GM18909 (cell line): ENCODE measurements around the gene PRKAR2B.

Source experiments
- ATAC-seq: cut with Tn5 transposase; IDR thresholded peaks from one replicate; pipeline ENCODE4 v1.9.1; 2021; ENCODE audit warnings: mild to moderate bottlenecking; ENCODE audit not compliant: unreplicated experiment, poor library complexity

The PRKAR2B gene

DNA sequence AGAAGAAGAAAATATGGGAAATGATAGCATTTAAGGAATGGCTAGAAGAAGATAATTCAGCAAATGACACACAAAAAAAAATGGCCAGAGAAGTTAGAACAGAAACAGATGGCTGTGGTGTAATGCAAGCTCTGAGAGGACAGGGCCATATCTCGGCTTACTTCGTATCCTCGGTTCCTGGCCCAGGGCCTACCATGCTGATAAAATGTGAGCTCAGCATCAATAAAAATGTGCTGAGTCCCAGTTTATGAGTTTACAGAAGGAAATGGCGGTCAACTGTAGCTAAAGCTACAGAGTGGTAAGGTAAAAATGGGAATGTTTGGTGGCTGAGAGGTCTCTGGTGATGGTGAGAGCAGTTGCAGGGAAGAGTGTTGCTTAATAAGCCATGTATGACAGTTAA lies 165.1 kb downstream of the PRKAR2B start:
- no peak for ATAC-seq

DNA sequence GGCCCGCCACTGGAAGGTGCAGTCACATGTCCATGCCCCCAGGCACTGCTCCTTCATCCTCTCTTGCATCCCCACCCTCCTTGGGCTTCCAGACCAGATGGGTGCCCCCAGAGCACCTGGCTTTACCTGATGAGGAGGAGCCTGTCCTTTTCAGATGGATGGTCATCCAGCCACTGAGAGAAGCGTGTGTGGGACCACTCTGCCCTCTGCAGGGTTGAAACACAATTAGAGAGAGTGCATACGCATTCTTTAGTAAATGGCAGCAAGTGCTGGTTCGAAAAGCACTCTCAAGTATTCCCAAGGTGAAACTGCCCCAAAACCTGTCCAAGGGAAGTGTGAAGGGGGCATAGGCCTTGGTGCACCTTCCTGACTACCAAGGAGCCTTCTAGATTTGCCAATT lies 165.9 kb downstream of the PRKAR2B start:
- ATAC-seq, result no peak
